HG02852 (cell line): ENCODE measurements around the gene IPO13.

ENCODE experiments used
- ATAC-seq: cut with Tn5 transposase; IDR thresholded peaks from one replicate; pipeline ENCODE4 v1.9.1; 2021; ENCODE audit warnings: mild to moderate bottlenecking, moderate library complexity; ENCODE audit not compliant: unreplicated experiment

IPO13 gene

DNA sequence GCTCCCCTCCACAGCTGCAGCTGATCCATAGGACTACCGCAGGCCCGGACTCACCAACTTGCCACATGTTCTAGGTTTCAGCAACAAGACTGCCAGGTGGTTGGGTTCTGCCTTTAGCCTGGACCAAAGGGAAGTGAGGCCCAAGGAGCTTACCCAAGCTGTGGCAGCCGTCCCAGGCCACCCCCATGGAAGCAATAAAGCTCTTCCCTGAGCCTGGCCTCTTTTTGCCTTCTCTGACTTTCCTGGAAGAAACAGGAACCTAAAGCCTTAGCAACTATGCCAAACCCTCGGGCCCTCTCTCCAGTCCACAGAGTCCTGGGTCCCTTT is 15.8 kb upstream of the IPO13 start:
- no peak for ATAC-seq

DNA sequence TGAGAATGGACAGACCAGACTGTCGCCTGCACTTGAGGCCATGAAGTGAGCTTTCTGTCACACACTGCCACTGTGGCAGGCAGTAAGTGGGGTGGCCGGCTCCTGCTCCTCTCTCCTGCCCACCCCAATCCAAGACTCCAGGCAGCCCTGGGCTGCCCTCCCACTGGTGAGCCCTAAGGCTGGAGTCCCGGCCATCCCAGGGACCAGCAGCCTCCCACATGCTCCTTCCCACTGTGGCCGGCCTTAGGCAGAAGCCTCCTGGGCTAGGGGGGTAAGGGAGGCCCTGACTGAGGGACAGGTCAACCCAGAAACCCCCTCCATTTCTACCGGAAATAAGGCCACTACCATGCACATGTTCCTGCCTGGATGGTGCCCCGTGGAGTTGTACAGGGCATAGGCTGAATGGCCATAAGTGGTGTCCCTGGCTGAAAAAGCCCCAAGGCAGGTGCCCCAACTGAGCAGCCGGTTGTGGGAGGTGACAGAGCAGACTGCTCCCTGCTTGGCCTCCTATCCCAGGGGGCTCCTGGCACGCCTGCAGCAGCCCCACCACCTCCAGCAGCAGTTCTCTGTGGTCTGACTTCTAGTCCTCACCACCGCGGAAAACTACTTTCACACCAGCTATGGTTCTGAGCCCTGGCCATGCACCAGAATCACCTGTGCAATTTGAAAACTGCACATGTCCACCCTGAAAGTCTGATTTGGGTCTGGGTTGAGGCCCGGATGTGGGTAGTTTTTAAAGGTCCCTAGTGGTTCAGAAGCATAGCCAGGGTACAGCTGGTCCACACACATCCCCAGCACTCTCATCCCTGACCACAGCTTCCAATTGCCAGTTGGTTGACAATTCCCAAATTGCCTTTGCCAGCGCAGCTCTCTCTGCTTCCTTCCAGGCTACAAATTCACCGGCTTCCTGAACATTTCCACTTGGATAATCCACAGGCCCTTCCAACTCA is 14.8 kb upstream of the IPO13 start:
- no peak for ATAC-seq

DNA sequence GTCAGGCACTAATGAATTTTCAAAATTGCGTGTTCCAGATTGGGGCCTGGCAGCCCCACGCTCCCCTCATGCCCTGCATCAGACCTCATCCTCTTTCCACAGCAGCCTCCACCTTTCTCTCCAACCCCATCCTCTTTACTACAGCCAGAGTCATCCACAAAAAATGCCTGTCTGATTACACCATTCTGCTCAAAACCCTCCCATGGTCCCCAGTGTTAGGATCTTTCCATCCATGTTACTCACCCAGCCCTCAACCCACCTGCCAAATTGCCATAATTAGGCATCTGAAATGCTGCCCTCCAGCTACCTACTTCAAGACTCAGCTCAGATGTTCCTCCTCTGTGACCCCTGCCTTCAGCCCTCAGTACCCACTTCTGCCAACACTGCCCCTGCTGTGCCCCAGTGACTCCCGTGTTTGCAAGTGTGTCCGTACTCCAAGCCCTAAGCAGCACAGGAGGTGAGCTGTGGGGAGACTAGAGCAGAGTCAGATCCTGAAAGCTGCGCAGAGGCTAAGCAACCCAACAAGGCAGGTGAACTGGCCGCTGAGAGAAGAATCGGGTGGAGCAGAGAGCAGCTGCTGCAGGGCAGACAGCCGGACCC is 13.9 kb upstream of the IPO13 start:
- no peak for ATAC-seq

DNA sequence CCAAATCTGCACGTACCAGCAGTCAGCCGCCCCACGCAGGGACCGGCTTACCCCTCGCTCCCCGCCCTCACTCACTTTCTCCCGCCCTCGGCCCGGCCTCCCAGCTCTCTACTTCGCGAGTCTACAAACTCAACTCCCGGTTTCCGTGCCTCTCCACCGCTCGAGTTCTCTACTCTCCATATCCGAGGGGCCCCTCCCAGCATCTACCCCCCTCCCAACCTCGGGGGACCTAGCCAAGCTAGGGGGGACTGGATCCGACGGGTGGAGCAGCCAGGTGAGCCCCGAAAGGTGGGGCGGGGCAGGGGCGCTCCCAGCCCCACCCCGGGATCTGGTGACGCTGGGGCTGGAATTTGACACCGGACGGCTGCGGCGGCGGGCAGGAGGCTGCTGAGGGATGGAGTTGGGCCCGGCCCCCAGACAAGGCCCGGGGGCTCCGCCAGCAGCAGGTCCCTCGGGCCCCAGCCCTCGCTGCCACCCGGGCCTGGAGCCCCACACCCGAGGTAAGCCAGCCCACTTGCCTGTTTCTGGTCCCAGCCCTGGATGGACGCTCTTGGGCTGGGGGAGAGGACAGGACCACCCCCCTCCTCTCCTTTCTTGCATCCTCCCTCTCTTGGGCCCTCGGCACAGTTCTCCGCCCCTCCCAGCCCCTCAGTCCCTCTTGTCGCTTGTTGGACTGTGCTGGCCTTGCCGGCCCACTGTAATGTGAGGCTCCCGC is 13.2 kb upstream of the IPO13 start, which contains the start of gene ARTN:
Gene ARTN (plus strand): TSS at position 416 of the 715 bp plus-strand sequence. CDS start 1,856 bp downstream, outside the sequence.
- ATAC-seq: no peak

DNA sequence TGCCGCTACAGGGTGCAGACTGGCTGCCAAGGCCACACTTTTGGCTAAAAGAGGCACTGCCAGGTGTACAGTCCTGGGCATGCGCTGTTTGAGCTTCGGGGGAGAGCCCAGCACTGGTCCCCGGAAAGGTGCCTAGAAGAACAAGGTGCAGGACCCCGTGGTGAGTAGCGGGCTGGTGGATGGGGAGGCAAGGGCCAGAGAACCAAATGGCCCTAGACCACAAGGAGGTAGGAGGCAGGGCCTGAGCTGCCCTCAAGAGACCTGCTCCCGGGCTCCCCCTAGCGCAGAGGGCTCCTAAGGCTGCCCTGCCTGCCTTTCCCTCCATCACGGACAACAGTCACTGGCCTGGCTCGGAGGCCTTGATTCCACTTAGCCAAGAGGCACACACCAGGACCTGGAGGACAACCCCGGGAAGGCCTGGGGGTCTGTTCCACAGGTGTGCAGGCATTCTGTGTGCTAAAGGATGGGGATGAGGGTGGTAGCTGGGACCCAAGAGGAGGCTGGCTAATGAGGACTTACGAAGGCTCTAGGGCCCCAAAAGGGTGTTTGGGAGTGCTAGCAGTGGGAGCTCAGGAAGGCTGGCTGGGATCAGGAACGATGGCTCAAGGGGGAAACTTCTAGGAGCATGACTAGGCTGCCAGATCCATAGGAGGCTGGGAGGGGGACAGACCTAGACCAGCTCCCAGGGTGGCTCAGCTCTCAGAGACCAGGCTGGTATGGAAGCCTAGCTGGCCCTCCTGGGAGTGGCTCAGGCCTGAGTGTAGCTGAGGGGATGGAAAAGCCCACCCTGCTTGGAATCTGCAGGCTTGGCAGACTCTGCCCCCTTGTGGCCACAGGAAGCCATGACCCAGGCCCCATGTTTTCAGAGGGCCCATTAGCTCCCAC is 12.4 kb upstream of the IPO13 start:
- ATAC-seq: no peak

DNA sequence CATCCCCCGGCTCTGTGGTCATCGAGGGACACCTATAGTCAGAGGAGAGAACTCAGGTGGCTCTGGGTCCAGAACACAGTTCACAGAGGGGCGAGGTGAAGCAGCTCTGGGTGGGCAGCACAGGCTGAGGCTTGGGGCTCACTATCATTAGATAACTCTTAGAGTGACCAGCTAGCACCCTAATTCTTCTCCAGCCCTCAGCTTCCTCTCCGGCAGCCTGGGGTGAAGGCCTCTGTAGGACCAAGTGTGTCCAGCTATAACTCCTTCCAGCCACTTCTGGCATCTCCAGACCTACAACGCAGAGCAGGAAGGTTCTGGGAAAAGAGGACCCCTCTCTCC is 11.8 kb upstream of the IPO13 start:
- no peak for ATAC-seq

DNA sequence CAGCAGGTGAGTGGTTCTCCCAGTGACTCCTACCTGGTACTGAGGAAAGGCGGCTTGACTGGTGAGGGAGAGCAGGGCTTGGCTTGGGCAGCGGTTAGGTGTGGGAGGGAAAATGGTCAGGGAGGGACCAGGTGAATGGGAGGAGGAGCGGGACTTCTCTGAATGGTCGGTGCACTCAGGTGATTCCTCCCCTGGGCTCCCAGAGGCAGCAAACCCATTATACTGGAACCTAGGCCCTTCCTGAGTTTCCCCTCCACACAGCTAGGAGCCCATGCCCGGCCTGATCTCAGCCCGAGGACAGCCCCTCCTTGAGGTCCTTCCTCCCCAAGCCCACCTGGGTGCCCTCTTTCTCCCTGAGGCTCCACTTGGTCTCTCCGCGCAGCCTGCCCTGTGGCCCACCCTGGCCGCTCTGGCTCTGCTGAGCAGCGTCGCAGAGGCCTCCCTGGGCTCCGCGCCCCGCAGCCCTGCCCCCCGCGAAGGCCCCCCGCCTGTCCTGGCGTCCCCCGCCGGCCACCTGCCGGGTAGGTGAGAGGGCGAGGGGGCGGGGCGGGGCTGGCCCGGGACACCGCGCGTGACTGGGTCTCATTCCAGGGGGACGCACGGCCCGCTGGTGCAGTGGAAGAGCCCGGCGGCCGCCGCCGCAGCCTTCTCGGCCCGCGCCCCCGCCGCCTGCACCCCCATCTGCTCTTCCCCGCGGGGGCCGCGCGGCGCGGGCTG is 10.9 kb upstream of the IPO13 start:
- no peak for ATAC-seq

DNA sequence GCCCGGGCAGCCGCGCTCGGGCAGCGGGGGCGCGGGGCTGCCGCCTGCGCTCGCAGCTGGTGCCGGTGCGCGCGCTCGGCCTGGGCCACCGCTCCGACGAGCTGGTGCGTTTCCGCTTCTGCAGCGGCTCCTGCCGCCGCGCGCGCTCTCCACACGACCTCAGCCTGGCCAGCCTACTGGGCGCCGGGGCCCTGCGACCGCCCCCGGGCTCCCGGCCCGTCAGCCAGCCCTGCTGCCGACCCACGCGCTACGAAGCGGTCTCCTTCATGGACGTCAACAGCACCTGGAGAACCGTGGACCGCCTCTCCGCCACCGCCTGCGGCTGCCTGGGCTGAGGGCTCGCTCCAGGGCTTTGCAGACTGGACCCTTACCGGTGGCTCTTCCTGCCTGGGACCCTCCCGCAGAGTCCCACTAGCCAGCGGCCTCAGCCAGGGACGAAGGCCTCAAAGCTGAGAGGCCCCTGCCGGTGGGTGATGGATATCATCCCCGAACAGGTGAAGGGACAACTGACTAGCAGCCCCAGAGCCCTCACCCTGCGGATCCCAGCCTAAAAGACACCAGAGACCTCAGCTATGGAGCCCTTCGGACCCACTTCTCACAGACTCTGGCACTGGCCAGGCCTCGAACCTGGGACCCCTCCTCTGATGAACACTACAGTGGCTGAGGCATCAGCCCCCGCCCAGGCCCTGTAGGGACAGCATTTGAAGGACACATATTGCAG is 10.2 kb upstream of the IPO13 start:
- ATAC-seq: no peak

DNA sequence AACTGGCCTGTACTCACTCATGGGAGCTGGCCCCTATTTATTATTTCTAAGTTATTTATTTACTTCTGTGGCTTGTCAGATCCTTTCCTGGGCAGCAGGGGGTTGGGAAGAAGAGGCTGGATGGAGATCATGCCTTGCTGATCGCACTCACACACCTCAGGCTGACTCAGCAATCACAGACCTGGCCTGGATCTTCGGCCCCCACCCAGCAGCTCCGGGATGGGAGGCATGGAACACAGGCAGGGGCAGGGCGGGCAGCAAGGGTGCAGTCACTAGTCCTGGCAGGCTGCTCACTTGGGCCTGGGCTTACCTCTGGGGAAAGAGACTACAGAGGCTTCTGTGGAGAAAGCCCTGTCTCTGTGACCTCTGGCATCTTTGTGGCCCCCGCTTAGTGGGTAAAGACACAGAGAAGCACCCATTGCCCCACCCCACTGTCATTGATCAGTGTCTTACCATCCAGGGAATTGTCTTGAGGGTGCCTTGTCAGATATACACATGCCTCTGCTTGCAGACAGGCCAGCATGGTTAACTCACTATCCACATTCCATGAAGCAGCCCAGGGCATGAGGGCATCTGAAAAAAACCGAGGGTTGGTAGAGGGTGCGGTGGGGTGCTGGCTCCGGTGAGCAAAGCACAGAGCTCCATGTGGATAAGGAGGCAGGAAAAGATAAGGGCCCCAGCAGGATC is 9.4 kb upstream of the IPO13 start:
- ATAC-seq: no peak

DNA sequence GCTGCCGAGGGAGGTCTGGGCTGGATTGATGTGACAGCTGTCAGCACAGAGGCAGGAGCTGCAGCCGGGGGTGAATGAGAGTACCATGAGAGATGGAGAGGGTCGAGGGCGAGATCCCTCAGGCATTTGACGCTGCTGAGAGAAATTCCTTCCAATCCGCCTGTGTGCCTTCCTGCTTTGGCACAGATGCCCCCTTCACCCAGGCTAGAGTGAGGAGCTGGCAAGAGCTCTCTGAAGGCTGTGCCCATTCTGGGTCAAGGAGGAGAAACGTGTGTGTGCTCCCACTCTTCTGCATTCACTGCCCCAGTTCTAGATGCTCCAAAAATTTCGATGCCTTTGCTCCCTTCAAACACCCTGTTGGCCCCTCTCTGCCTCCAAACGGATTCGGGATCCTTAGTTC is 8.4 kb upstream of the IPO13 start:
- no peak for ATAC-seq

DNA sequence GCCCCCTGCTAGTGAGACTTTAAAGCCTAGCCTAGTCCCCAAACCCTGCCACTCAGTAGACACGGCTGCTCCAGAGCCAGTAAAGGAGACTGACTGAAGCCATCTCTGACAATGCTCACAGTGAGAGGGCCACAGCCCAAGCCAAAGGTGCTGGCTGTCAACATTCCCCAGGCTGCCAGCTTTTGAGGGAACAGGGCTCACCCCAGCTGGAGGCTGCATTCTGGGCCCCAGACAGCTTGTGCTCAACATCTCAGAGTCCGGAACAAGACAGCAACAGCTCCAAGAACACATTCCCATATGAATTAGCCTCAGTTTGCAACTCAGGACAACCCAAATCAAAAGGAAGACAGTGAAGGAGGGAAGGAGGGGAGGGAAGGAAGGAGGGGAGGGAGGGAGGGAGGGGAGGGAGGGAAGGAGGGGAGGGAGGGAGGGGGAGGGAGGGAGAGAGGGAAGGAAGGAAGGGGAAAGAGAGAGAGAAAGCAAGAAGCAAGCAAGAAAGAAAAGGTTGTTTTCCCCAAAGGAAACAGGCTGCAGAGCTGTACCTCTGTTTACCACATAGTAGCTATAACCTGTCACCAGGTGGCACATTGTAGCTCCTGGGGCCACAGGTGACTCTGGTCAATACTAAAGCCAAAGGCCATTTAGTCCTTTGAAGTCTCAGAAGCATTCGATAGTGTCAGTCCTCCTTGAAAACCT is 7.7 kb upstream of the IPO13 start:
- no peak for ATAC-seq

DNA sequence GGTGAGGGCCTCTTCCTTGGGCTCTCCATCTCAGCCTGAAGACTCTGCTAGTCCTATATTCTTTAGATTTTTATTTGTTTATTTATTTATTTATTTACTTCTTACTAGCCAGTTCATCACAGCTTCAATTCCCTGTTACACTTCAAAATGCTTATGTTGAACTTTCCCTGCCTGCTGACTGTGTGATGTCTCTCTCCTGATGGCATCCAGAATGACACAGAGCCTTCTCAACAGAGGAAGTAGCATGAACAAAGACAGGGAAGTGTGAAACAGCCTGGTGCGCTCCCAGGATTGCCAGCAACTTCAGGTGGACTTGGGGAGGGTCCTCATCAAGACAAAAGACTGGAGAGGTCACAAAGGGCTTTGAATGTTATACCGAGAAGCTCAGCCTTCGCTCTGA is 4.3 kb upstream of the IPO13 start:
- ATAC-seq: no peak

DNA sequence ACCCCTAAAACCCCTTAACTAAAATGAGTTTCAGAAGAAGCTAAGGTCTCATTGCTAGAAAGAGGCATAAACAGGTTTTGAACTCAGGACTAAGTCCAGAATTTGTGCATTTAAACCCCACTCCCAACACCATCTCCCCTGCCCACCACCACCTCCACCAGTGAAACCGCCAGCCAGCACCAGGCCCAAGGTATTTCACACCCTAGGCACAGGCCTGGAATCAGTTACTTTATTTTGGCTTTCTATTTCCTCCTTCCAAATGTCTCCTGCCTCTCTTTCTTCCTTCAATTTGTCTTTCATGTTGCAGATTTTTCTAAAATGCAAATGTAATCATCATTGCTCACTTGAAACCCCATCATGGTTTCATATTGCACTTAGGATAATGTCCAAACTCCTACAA is 1.9 kb upstream of the IPO13 start:
- ATAC-seq: no peak

DNA sequence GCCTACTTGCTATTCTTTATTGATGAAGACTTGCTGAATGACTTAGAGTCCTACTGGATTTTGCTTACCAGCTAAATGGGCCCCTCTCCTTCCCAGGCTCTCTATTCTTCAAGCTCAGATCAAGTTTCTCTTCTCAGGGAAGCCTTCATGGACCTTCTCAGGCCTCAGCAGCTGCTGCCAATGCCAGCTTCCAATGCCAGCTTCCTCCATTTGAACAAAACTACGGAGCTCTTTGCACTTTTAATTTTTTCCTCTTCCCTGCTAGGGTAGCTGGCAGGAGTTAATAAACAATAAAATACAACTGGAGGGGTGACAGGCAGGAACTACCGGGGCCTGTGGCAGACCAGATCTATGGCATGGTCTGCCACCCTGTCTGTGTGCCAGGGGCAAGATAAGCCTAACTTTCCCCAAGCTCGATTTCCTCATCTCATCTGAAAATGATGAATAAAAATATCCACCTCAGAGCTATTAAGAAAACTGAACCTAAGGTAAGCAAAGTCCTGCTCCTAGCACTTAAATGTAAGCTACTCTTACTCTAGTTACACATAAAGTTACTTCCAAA is 995 bp upstream of the IPO13 start:
- ATAC-seq: no peak

DNA sequence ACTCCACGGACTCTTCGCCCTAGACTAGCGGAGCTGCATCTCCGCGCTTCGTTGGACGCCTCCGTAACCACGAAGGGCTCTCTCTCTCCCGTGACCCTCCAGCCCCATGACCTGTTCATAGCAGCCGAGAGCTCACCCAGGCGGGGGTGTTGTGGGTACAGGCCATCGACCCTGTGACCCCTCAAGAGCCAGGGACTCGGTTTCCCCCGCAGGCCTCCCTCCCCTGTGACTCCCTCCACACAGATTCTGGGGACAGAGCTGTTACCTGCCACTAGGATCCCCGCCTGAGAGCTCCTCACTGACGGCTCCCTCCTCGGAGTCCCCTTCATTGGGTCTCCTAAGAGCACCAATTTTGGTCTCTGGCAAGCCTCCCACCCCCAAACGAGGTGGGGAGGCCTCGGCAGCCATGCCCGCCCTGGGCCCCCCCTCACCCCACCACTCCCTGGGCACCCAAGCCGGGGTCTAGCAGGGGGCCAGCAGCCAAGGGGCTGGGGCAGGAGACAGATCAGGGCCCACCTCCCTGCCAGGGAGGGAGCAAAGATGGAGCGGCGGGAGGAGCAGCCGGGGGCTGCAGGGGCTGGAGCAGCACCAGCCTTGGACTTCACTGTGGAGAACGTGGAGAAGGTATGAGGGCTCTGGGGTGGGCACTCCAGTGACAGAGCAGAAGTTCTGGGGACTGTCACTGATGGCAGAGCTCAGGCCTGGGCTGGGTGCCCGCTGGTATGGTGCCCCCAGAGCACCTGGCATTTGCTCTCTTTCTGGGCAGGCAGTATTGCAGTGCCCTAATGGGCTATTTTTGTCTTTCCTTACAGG is 517 bp downstream of the IPO13 start:
- ATAC-seq: peak; percentile 21

DNA sequence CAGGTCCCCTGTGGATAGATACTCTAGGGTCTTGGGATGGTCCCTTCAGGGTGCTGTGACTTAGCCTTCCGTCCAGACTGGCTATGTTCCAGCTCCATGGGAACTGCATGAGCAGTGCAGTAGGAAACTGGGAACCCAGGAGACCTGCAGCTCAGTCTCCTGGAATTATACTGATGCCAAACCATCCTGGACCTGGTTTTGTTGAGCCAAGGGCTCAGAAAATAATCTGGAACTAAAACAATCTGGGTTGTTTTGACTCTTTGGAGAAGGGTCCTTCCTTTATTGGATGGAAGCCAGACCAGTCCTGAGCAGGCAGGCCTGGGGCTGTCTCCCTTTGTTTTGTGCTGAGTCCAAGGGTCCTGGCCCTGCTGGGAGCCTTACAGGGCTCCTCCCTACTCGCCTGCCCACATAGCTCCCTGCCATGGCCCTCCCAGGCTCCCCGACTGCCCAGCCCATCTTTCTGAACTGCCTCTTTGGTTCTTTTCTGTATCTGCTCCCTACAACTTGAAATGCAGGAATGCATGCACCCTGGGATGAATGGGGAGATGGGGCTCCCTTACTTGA is 1.2 kb downstream of the IPO13 start:
- ATAC-seq: no peak

DNA sequence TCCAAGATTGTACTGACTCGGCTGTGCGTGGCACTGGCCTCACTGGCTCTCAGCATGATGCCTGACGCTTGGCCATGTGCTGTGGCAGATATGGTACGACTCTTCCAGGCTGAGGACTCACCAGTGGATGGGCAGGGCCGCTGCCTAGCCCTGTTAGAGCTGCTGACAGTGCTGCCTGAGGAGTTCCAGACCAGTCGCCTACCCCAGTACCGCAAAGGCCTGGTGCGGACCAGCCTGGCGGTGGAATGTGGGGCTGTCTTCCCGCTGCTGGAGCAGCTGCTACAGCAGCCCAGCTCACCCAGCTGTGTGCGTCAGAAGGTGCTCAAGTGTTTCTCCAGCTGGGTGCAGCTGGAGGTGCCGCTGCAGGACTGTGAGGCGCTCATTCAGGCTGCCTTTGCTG is 2.9 kb downstream of the IPO13 start:
- no peak for ATAC-seq
